SK-N-SH (cell line): ENCODE data around the gene HPCAL1. TPM values are rescaled to one million over a fixed set of nuclear protein-coding genes. Genes with fewer than 3 reads are reported as not detected.

ENCODE experiments used
- CTCF ChIA-PET: fragments of 300-600, 350-600 bp; formaldehyde crosslinking; extraction: SDS; loops from one replicate; lab custom pipeline; 2021; lab: Yijun Ruan, JAX
- POLR2A ChIA-PET: fragments of 350-600 bp; sonication (Branson Sonifier 250); formaldehyde crosslinking; extraction: SDS; loops from one replicate; lab custom pipeline; 2020; ENCODE audit warnings: antibody characterized with exemption, inconsistent platforms; lab: Yijun Ruan, JAX
- DNase-seq: peaks from one replicate; pipeline ENCODE4 v3.0.0; 2012
- H2AFZ ChIP-seq: fragments of 200-600 bp; sonication (generic); 2 replicates; pipeline ENCODE4 v1.8.1; 2016; ENCODE audit warnings: antibody characterized with exemption, mild to moderate bottlenecking, low read depth
- H3F3A ChIP-seq: fragments of 200-600 bp; sonication (generic); replicated peaks from 2 replicates; pipeline ENCODE3; 2016; ENCODE audit warnings: antibody characterized with exemption, mild to moderate bottlenecking; ENCODE audit not compliant: insufficient read depth
- H3K27ac ChIP-seq, 2 experiments: fragments of 200-500 bp in 1 of 2; fragments of 200-600 bp in 1 of 2; sonication (Bioruptor generic) in 1 of 2; sonication (generic), shearing (Covaris generic) in 1 of 2; 2 replicates each; pipeline versions ENCODE4 v1.5.1 to v1.6.1; 2014 to 2016; ENCODE audit warnings: low read depth in 2 of 2, inconsistent platforms in 1 of 2, low read length in 1 of 2, mild to moderate bottlenecking in 1 of 2, mixed read lengths in 1 of 2
- H3K27me3 ChIP-seq: fragments of 200-600 bp; sonication (generic), shearing (Covaris generic); 2 replicates; pipeline ENCODE4 v1.6.1; 2016; ENCODE audit warnings: mixed run types; ENCODE audit not compliant: insufficient read depth
- H3K36me3 ChIP-seq, 2 experiments: fragments of 200-500 bp in 1 of 2; fragments of 200-600 bp in 1 of 2; sonication (Bioruptor generic) in 1 of 2; sonication (generic) in 1 of 2; replicated peaks in 1 of 2; 2 replicates each; pipeline versions ENCODE3 to v1.5.1; 2014 to 2016; ENCODE audit warnings: low read length in 1 of 2, mild to moderate bottlenecking in 1 of 2; ENCODE audit not compliant: insufficient read depth in 2 of 2, control insufficient read depth in 1 of 2
- H3K4me1 ChIP-seq, 2 experiments: fragments of 200-500 bp in 1 of 2; fragments of 200-600 bp in 1 of 2; sonication (Bioruptor generic) in 1 of 2; sonication (generic), shearing (Covaris generic) in 1 of 2; 2 replicates each; pipeline versions ENCODE4 v1.5.1 to v1.6.1; 2014 to 2016; ENCODE audit warnings: low read depth in 1 of 2, low read length in 1 of 2, mixed run types in 1 of 2; ENCODE audit not compliant: insufficient read depth in 2 of 2, control insufficient read depth in 1 of 2
- H3K4me2 ChIP-seq: fragments of 200-600 bp; sonication (generic), shearing (Covaris generic); 2 replicates; pipeline ENCODE4 v1.6.1; 2017; ENCODE audit warnings: mixed run types
- H3K4me3 ChIP-seq, 2 experiments: fragments of 200-500 bp in 1 of 2; fragments of 200-600 bp in 1 of 2; sonication (Bioruptor generic) in 1 of 2; sonication (generic), shearing (Covaris generic) in 1 of 2; 2 replicates each; pipeline versions ENCODE4 v1.5.1 to v1.8.1; 2014 to 2016; ENCODE audit warnings: low read depth in 2 of 2, inconsistent platforms in 1 of 2, low read length in 1 of 2, mild to moderate bottlenecking in 1 of 2, mixed read lengths in 1 of 2, moderate library complexity in 1 of 2
- H3K79me2 ChIP-seq: fragments of 200-600 bp; sonication (generic); 2 replicates; pipeline ENCODE4 v1.8.1; 2017; ENCODE audit warnings: mild to moderate bottlenecking; ENCODE audit not compliant: insufficient read depth
- H3K9ac ChIP-seq: fragments of 200-600 bp; sonication (generic); 2 replicates; pipeline ENCODE4 v1.6.1; 2017; ENCODE audit warnings: mixed run types
- H3K9me2 ChIP-seq: fragments of 200-600 bp; sonication (generic); 2 replicates; pipeline ENCODE4 v1.6.1; 2017; ENCODE audit warnings: mixed run types
- H3K9me3 ChIP-seq: fragments of 200-600 bp; sonication (generic); 2 replicates; pipeline ENCODE4 v1.6.1; 2017; ENCODE audit warnings: mixed run types, mild to moderate bottlenecking, moderate library complexity
- H4K20me1 ChIP-seq: fragments of 200-600 bp; sonication (generic); 2 replicates; pipeline ENCODE4 v1.6.1; 2017; ENCODE audit warnings: mild to moderate bottlenecking, mixed run types; ENCODE audit not compliant: insufficient read depth
- EZH2phosphoT487 ChIP-seq: fragments of 200-600 bp; sonication (generic); IDR thresholded peaks from 2 replicates; pipeline ENCODE4 v1.6.1; 2017; ENCODE audit warnings: low read depth, mixed run types, mild to moderate bottlenecking, antibody characterized with exemption, moderate library complexity, borderline replicate concordance
- FOSL2 ChIP-seq: IDR thresholded peaks from 2 replicates; pipeline ENCODE4 v1.4.0; 2012; ENCODE audit warnings: low read depth, mild to moderate bottlenecking, moderate library complexity, borderline replicate concordance
- JUND ChIP-seq: IDR thresholded peaks from 2 replicates; pipeline ENCODE4 v1.4.0; 2012
- MXI1 ChIP-seq: IDR thresholded peaks from 2 replicates; pipeline ENCODE4 v1.6.1; 2012; ENCODE audit warnings: mild to moderate bottlenecking, low read depth, low read length, improper control_type of control experiment
- NRF1 ChIP-seq: IDR thresholded peaks from 2 replicates; pipeline ENCODE4 v1.6.1; 2012; ENCODE audit warnings: low read depth, mild to moderate bottlenecking, low read length
- RAD21 ChIP-seq: IDR thresholded peaks from 2 replicates; pipeline ENCODE4 v1.6.1; 2012; ENCODE audit warnings: mild to moderate bottlenecking, low read length
- REST ChIP-seq: IDR thresholded peaks from 2 replicates; pipeline ENCODE4 v1.6.1; 2012; ENCODE audit warnings: mild to moderate bottlenecking, low read depth, low read length, moderate library complexity
- TCF12 ChIP-seq: IDR thresholded peaks from 2 replicates; pipeline ENCODE4 v1.4.0; 2012
- TEAD4 ChIP-seq: IDR thresholded peaks from 2 replicates; pipeline ENCODE4 v1.4.0; 2012; ENCODE audit warnings: mild to moderate bottlenecking, borderline replicate concordance; ENCODE audit not compliant: insufficient read depth
- WGBS: methylation state at CpG from one replicate; pipeline ENCODE4 v1.1.6; 2017; ENCODE audit warnings: low lambda C conversion rate; 5-methylcytosine and 5-hydroxymethylcytosine counted together
- polyA plus RNA-seq, 3 experiments: library from polyadenylated mRNA; depleted of rRNA; stranded (reverse); fragments of >200 nt; gene quantifications; 2 replicates each; pipeline ENCODE4 v1.2.3, GENCODE V29; 2012

The HPCAL1 gene
- polyA plus RNA-seq, 1 of the 3 experiments (the other 2 are of a cell fraction): 77.0 TPM

GRCh38 chr2:10413503-10413902 is 110.8 kb downstream of the HPCAL1 start (continued):
- TF ChIP-seq REST (no peak), TEAD4 (no peak), MXI1 (no peak), JUND (no peak), EZH2phosphoT487 (no peak)

GRCh38 chr2:10413991-10414451 is 111.3 kb downstream of the HPCAL1 start:
- Histone ChIP-seq H3K27ac (no peak overlapping the region), H3K9ac (no peak overlapping the region), H4K20me1 (no peaks in the 10 kb centered on the region), H3K36me3 (peaks cover 0 to 5% of the 10 kb centered on the region in 2 experiments), H3K4me3 (no peak overlapping the region), H3K4me2 (no peak overlapping the region), H3K9me3 (no peaks in the 10 kb centered on the region), H3K79me2 (no peaks in the 10 kb centered on the region), H3K27me3 (no peaks in the 10 kb centered on the region), H3K9me2 (no peaks in the 10 kb centered on the region), H3K4me1 (peaks cover 5 to 34% of the 10 kb centered on the region in 2 experiments; a peak in 3 of 4 replicates), H3F3A (no peaks in the 10 kb centered on the region), H2AFZ (no peak overlapping the region)
- no peak for DNase-seq
- 82% methylated on average over 6 of the region's 7 CpGs for WGBS
- POLR2A ChIA-PET: interaction anchor here (1.4 kb wide), 1 partner anchor 11 kb away, joined by 4 read pairs; no protein-coding TSS in a partner anchor
- TF ChIP-seq FOSL2: no peak; the same call in 1 of the 2 replicates
- TF ChIP-seq TCF12: no peak
- no peak for TF ChIP-seq RAD21
- TF ChIP-seq NRF1: no peak
- CTCF ChIA-PET: interaction anchor here (0.9 to 12.8 kb wide), 7 partner anchors 21 to 341 kb away, joined by 3 to 403 read pairs (median 12); partner anchors contain the start of gene RRM2

- no peaks in the 10 kb centered on the region for H4K20me1 ChIP-seq
- H3F3A ChIP-seq: no peaks in the 10 kb centered on the region
- no peak overlapping the region for H3K27ac ChIP-seq
- 81% methylated on average over 10 of the region's 10 CpGs for WGBS
- no peak overlapping the region for H2AFZ ChIP-seq
- H3K4me2 ChIP-seq: no peak overlapping the region
- no peaks in the 10 kb centered on the region for H3K27me3 ChIP-seq
- H3K9me2 ChIP-seq: no peaks in the 10 kb centered on the region
- no peak overlapping the region for H3K4me3 ChIP-seq
- DNase-seq: no peak
- H3K4me1 ChIP-seq: peaks cover 5 to 30% of the 10 kb centered on the region in 2 experiments; a peak in 2 of 4 replicates
- POLR2A ChIA-PET: interaction anchor here (1.4 kb wide), 1 partner anchor 11 kb away, joined by 4 read pairs; no protein-coding TSS in a partner anchor
- H3K9ac ChIP-seq: no peak overlapping the region
- TF ChIP-seq RAD21: no peak
- no peaks in the 10 kb centered on the region for H3K9me3 ChIP-seq
- CTCF ChIA-PET: interaction anchor here (0.9 to 6.4 kb wide), 7 partner anchors 17 to 289 kb away, joined by 3 to 44 read pairs (median 5); partner anchors contain the start of gene HPCAL1
- H3K36me3 ChIP-seq: peaks cover 0 to 5% of the 10 kb centered on the region in 2 experiments
- H3K79me2 ChIP-seq: no peaks in the 10 kb centered on the region
Measured at GRCh38 chr2:10414591-10414990, 111.9 kb downstream of the HPCAL1 start.
